PC-9 (cell line): ENCODE measurements around the gene PRKG1. TPM values are rescaled to one million over a fixed set of nuclear protein-coding genes. Genes with fewer than 3 reads are reported as not detected.

ENCODE experiments used
- BruUV-seq: library from RNA; stranded (reverse); fragments of 400-500 nt; replicated peaks from 2 replicates; lab custom pipeline; 2021; lab: Mats Ljungman, UMichigan
- CTCF ChIA-PET: fragments of 300-600 bp; sonication (Branson Sonifier 250); formaldehyde crosslinking; loops from one replicate; lab custom pipeline; 2022; ENCODE audit warnings: antibody characterized with exemption; lab: Charles Lee
- POLR2A ChIA-PET: fragments of 300-600 bp; sonication (Branson Sonifier 250); formaldehyde crosslinking; loops from one replicate; lab custom pipeline; 2022; ENCODE audit warnings: antibody characterized with exemption; ENCODE audit not compliant: unreplicated experiment; lab: Charles Lee
- DNase-seq, 2 experiments: peaks; one replicate each; pipeline versions ENCODE4 v3.0.0 to v3.0.0-alpha.2; 2015 to 2022; ENCODE audit warnings: mixed read lengths in 1 of 2
- H2AFZ ChIP-seq: fragments of 200-600 bp; sonication (generic); 2 replicates; pipeline ENCODE4 v1.8.1; 2017; ENCODE audit warnings: antibody characterized with exemption
- H3F3A ChIP-seq: fragments of 200-600 bp; sonication (generic); 2 replicates; pipeline ENCODE4 v1.8.1; 2017; ENCODE audit warnings: antibody characterized with exemption, mild to moderate bottlenecking, low read depth; ENCODE audit not compliant: insufficient read depth
- H3K27ac ChIP-seq: fragments of 200-600 bp; sonication (generic); 2 replicates; pipeline ENCODE4 v1.6.1; 2016; ENCODE audit warnings: mixed run types
- H3K27me3 ChIP-seq: fragments of 200-600 bp; sonication (generic); 2 replicates; pipeline ENCODE4 v1.6.1; 2016; ENCODE audit warnings: low read depth, mixed run types; ENCODE audit not compliant: insufficient read depth
- H3K36me3 ChIP-seq: fragments of 200-600 bp; sonication (generic); 2 replicates; pipeline ENCODE4 v1.6.1; 2016; ENCODE audit warnings: low read depth, mixed run types
- H3K4me1 ChIP-seq: fragments of 200-600 bp; sonication (generic); replicated peaks from 2 replicates; pipeline ENCODE4 v1.6.1; 2016; ENCODE audit warnings: mixed run types; ENCODE audit not compliant: insufficient read depth
- H3K4me2 ChIP-seq: fragments of 200-600 bp; sonication (generic); 2 replicates; pipeline ENCODE4 v1.6.1; 2017; ENCODE audit warnings: mixed run types
- H3K4me3 ChIP-seq: fragments of 200-600 bp; sonication (generic); 2 replicates; pipeline ENCODE4 v1.6.1; 2016; ENCODE audit warnings: mixed run types
- H3K79me2 ChIP-seq: fragments of 200-600 bp; sonication (generic); 2 replicates; pipeline ENCODE4 v1.6.1; 2017; ENCODE audit warnings: low read depth, mixed run types
- H3K9me2 ChIP-seq: fragments of 200-600 bp; sonication (generic); 2 replicates; pipeline ENCODE4 v1.8.1; 2017; ENCODE audit warnings: mild to moderate bottlenecking; ENCODE audit not compliant: insufficient read depth
- H3K9me3 ChIP-seq: fragments of 200-600 bp; sonication (generic); 2 replicates; pipeline ENCODE4 v1.8.1; 2016; ENCODE audit warnings: low read depth; ENCODE audit not compliant: insufficient read depth
- H4K20me1 ChIP-seq: fragments of 200-600 bp; sonication (generic); 2 replicates; pipeline ENCODE4 v1.8.1; 2017; ENCODE audit not compliant: insufficient read depth
- EZH2 ChIP-seq: fragments of 200-600 bp; sonication (generic); IDR thresholded peaks from 2 replicates; pipeline ENCODE4 v1.8.0; 2017; ENCODE audit warnings: antibody characterized with exemption, low read depth
- intact Hi-C: fragments of 100-400 bp; cut with micrococcal nuclease; formaldehyde crosslinking; loops from one replicate; pipeline ENCODE4 v1.10.0; 2022; ENCODE audit not compliant: unreplicated experiment
- total RNA-seq: library from RNA; stranded (reverse); gene quantifications from 2 replicates; pipeline ENCODE4 v1.2.3, GENCODE V29; 2021
- TF ChIP-seq, protein P1 (sequence below): fragments of 200-600 bp; sonication (generic); conservative IDR thresholded peaks from 2 replicates; pipeline ENCODE4 v1.6.1; 2017; ENCODE audit warnings: mixed run types, antibody characterized with exemption, mild to moderate bottlenecking, moderate library complexity

PRKG1 gene
- total RNA-seq, 1 experiment from 2014 or later = 0.70 TPM

DNA sequence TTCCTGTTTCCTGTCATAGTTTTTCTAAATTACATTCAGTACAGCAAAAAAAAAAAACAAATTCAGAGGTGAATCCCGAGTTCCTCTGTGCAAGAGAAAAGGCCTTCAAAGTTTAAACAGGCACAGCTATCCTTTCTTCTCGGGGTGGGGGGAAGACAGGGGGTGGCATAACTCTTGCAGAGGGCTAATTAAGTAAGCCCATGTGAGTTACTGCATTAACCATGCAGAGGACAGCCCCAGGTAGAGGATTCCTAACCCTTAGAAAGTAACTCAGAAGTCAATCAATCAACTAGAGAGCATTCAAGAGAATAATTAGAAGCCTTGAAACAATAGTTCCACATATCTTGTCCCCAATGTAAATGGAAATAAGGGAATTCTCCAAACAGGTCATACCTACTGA, 454.2 kb downstream of the PRKG1 start:
- ChIA-PET POLR2A (no interaction called here), CTCF (no interaction called here)
- H4K20me1 ChIP-seq = no peaks in the 10 kb centered on the region
- no peak overlapping the region for H3K4me3 ChIP-seq
- no peaks in the 10 kb centered on the region for H3K27me3 ChIP-seq
- no peaks in the 10 kb centered on the region for H3K9me3 ChIP-seq
- no peak for DNase-seq
- H2AFZ ChIP-seq = no peak overlapping the region
- no peak overlapping the region for H3K27ac ChIP-seq
- H3K9me2 ChIP-seq = no peaks in the 10 kb centered on the region; the same call in 1 of the 2 replicates
- TF ChIP-seq, protein P1, sequence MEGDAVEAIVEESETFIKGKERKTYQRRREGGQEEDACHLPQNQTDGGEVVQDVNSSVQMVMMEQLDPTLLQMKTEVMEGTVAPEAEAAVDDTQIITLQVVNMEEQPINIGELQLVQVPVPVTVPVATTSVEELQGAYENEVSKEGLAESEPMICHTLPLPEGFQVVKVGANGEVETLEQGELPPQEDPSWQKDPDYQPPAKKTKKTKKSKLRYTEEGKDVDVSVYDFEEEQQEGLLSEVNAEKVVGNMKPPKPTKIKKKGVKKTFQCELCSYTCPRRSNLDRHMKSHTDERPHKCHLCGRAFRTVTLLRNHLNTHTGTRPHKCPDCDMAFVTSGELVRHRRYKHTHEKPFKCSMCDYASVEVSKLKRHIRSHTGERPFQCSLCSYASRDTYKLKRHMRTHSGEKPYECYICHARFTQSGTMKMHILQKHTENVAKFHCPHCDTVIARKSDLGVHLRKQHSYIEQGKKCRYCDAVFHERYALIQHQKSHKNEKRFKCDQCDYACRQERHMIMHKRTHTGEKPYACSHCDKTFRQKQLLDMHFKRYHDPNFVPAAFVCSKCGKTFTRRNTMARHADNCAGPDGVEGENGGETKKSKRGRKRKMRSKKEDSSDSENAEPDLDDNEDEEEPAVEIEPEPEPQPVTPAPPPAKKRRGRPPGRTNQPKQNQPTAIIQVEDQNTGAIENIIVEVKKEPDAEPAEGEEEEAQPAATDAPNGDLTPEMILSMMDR = no peak
- TF ChIP-seq EZH2 = no peak
- no peaks in the 10 kb centered on the region for H3K79me2 ChIP-seq
- no peak overlapping the region for H3K4me2 ChIP-seq
- BruUV-seq = no TSS peak
- no peaks in the 10 kb centered on the region for H3F3A ChIP-seq
- H3K36me3 ChIP-seq = no peaks in the 10 kb centered on the region
- intact Hi-C loops = no loop called here
- H3K4me1 ChIP-seq = no peaks in the 10 kb centered on the region

DNA sequence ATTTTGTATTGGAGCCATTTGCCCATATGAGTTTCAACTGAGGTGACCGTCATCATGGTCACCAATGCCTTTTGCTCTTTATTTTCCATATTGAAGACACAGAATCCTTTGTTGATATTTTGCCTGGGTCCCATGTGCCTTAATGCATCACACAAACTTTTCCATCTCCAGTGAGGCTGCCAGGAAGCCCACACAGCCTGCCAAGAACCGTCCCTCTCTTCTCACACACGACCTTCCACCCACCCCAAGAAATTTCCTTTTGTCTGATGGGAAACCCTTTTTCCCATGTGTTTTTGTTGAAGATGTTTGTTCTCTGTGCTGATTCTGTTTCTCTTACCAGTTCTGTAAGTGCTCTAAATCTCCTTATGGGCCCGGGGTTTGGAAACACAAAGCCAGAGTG, 456.3 kb downstream of the PRKG1 start:
- Histone ChIP-seq H3K27ac (no peak overlapping the region), H3K4me3 (no peak overlapping the region), H2AFZ (no peak overlapping the region), H3K4me2 (no peak overlapping the region), H4K20me1 (no peaks in the 10 kb centered on the region), H3K9me2 (no peaks in the 10 kb centered on the region; the same call in 1 of the 2 replicates), H3K36me3 (no peaks in the 10 kb centered on the region), H3K79me2 (no peaks in the 10 kb centered on the region), H3K4me1 (no peaks in the 10 kb centered on the region), H3F3A (no peaks in the 10 kb centered on the region), H3K9me3 (no peaks in the 10 kb centered on the region), H3K27me3 (no peaks in the 10 kb centered on the region)
- DNase-seq = no peak
- intact Hi-C loops = no loop called here
- TF ChIP-seq, protein P1 = no peak
- no peak for TF ChIP-seq EZH2
- ChIA-PET POLR2A (no interaction called here), CTCF (no interaction called here)
- BruUV-seq = no TSS peak

DNA sequence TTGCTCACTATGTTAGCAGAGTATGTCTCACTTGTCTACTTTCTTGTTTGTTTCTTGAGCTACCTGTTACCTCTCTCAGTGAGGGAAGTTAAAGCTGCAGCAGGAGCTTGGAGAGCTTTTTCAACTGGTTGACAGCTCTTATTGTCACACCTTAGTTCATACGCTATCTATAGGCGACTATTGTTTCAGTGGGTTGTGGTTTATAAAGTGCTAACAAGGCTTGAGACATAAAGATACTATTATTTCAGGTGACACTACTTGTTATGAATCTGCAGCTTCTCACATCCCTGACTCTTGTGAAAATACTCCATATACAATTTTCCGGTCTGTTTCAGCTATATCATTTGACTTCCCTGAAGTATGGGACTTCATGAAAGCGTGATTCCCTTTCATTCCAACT, 457.8 kb downstream of the PRKG1 start:
- ChIA-PET CTCF (no interaction called here), POLR2A (no interaction called here)
- H3K79me2 ChIP-seq = no peaks in the 10 kb centered on the region
- H3K9me2 ChIP-seq = no peaks in the 10 kb centered on the region; the same call in 1 of the 2 replicates
- H2AFZ ChIP-seq = no peak overlapping the region
- TF ChIP-seq, protein P1 = no peak
- TF ChIP-seq EZH2 = no peak
- no peaks in the 10 kb centered on the region for H3K36me3 ChIP-seq
- H3K27ac ChIP-seq = no peak overlapping the region
- H3K4me2 ChIP-seq = no peak overlapping the region
- intact Hi-C loops = no loop called here
- no peak for DNase-seq
- no peaks in the 10 kb centered on the region for H3K9me3 ChIP-seq
- H3F3A ChIP-seq = no peaks in the 10 kb centered on the region
- H4K20me1 ChIP-seq = no peaks in the 10 kb centered on the region
- no TSS peak for BruUV-seq
- H3K4me1 ChIP-seq = no peaks in the 10 kb centered on the region
- H3K27me3 ChIP-seq = no peaks in the 10 kb centered on the region
- no peak overlapping the region for H3K4me3 ChIP-seq
